ENCODE data around the gene ZNF689.
A peak's percentile ranks its signal among the peaks of the same experiment; 100 is the strongest.

ZNF689 gene

DNA sequence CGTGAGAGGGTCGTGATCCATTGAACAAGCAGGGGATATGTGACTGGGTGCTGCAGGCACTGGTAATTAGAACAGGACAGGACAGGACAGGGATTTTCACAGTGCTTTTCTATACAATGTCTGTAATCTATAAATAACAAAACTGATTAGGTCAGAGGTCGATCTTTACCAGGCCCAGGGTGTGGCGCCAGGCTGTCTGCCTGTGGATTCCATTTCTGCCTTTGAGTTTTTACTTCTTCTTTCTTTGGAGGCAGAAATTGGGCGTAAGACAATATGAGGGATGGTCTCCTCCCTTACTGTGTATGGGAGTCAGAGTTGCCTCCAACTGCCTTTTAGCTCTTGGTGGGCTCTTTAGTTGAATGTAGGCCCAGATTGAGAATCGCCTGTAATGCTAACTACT lies 50.5 kb downstream of the ZNF689 start:
- no peak for DNase-seq

DNA sequence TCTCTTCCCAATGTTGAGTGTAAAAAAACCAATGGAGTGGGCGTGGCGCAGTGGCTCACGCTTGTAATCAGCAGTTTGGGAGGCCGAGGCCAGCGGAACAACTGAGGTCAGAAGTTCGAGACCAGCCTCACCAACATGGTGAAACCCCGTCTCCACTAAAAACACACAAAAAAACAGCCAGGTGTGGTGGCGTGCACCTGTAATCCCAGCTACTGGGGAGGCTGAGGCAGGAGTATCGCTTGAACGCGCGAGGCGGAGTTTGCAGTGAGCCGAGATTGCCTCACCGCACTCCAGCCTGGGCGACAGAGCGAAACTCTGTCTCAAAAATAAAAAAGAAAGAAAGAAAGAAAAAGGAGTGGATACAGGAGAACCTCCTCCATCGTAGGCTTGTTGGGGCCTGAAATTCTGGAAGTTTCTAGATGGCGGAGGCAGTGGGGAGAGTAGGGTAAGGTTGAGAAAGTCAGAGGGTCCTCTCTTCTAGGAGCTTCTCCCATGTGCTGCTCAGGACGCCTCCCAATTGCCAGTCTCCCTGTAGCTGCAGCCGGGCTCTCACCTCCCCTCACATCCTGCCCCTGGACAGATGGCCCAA lies 51.3 kb downstream of the ZNF689 start:
- no peak for DNase-seq

DNA sequence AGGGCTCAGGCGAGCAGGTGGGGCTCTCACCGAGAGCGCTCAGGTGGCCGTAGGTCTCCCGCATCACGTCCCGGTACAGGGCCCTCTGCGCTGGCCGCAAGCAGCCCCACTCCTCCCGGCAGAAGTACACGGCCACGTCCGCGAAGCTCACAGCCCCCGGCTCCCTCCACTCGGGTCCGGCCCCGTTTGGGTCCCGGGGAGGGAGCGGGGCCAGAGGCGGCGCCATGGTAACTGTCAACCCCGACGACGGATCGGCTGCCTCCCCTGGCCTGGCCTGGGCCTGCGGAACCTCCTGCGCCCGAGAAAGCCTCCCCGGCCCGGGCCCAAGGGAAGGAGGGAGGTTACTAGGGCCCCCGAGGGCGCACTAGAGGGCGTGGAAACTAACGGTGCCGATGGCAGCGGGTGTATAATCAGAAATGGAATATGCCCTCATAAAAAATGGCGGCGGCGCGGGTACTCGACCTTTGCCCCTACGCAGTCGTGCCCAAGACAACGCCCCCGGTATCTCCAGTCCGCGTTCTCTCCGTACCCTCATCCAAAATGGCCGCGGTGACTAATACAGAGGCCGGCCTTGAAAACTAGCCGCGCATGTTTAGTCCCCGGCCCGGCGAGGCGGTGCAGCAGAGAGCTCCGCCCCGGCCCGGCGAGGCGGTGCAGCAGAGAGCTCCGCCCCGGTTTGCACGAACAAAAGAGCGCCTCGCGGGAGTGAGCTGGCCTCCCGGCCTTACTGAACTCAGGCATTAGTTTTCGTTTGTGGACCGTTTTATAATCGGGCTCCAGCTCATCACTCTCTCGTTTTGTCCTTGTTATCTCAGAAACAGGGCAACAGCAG lies 52.0 kb downstream of the ZNF689 start, which contains the start of gene ZNF764:
Gene ZNF764, minus strand, starts transcription at position 418 of the 832 bp plus-strand sequence. Its CDS starts 192 bp downstream, at position 226.
- DNase-seq = peak; percentile 94 to 99 (median 97)

DNA sequence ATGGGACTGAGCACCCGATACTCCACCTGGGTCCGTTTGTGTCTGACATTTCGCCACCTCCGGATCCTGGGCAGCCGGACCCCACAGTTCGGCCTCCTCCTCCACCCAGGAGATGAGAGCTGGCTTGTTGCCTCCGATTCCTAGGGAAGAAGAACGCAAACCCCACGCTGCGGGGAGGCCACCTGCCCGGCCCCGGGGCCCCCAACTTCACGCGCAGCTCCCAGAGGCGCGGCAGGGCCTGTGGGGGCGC lies 52.6 kb downstream of the ZNF689 start:
- DNase-seq = no peak

DNA sequence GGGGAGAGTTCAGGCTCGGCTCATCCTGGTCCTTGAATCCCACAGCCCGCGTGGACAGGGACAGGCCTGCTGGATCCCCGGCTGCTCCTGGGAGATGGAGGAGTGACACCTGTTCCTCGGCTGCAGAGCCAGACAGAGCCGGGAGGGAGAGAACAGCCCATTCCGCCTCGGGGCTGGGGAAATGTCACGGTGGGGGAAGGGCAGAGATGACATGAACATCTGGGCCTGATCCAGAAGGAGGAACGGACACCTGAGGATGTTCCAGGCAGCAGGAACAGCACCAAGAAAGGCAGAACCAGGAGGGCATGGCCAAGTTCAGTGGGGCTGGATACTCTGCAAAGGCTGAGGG lies 54.1 kb downstream of the ZNF689 start:
- no peak for DNase-seq

DNA sequence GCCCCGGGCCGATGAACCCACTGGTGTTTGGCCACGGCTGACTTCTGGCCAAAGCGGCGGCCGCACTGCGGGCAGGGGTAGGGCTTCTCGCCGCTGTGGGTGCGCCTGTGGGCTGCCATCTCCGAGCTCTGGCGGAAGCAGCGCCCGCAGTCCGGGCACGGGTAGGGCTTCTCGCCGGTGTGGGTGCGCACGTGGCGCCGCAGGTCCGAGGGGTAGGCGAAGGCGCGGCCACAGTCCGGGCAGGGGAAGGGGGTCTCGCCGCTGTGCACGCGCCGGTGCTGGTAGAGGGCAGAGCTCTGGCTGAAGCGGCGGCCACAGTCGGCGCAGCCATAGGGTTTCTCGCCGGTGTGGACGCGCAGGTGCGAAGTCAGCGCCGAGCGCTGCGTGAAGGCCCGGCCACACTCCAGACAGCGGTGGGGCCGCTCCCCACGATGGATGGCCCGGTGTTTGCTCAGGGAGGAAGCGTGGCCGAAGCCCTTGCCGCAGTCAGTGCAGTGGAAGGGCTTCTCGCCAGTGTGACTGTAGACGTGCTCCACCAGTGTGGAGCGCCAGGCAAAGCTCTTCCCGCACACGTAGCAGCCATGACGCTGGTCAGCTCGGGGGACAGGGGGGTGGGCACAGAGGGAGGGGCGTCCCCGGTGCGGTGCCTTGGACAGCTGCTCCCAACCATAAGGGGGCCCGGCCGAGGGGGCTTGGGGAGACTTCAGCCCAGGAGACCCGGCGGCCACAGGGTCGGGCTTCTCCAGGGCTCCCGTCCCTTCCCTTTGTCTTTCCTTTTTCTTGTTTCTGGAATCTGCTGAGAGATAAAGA lies 54.7 kb downstream of the ZNF689 start:
- DNase-seq = no peak

DNA sequence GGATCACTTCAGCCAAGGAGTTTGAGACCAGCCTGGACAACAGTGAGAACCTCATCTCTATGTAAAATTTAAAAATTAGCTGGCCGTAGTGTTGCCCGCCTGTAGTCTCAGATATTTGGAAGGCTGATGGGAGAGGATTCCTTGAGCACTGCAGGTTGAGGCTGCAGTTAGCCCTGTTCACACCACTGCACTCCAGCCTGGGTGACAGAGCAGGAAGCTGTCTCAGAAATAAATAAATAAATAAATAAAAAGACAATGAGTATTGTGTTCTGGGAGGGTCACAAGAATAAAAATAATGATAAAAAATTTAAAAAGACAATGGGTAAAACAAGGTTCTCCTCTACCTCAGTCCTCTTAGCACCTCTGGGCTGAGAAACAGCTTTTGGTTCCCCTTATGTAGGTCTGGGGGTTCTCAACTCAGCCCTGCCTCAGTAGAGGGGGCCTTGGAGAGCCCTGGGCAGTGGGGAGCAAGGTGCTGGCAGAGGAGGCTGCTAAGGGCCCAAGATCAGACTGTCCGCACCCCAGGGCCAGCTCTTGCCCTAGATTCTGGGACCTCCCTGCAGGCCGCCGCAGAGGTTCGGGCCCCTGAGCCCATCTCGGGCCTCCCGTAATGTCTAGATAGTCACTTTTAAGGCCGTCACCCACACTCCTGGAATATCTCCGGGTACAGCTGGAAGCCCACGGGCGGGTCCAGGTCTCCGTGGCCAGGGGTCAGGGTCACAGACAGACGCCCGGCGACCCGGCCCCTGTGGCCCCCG lies 55.5 kb downstream of the ZNF689 start:
- no peak for DNase-seq

DNA sequence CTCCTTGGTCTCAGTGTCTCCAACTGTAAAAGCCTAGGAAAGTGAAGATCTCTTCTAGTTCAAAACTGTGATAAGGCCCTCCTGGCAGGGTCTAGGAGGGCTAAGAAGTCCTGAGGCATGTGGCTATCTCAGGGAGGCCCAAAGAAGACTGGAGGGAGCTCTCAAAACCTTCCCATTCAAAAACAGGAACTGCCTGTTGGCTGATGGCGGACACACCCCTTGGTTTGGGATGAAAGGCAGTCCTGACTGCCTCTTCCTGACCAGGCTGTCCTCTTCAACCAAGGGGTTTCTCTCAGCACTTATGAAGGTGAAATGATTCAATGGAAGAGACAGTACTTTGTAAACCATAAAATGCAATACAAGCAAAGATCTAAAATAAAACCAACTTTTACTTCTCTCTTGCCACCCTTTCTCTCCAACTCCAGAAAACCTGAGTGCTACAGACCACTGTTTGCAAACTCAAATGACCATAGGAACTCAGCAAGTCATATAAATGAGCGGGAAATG lies 56.7 kb downstream of the ZNF689 start:
- DNase-seq = no peak

DNA sequence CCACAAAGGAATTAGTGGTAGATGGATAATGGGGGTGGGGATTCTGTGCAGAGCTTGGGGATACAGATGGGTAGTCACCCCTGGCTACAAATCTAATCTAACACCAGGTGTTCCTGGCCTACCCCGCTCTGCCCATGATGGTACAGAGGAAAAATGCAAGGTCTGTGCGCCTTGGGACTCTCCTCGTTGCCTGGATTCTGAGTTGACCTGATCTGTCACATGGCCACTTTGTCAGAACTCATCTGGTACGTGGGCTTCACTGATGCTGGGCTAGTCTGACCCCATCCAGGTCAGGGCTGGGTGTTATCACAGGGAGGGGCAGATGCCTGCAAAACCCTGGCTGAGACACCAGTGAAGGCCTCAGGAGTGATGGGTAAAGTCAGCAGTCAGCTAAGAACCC lies 57.2 kb downstream of the ZNF689 start:
- no peak for DNase-seq

Measured in NCI-H1417 (cell line).